ENCODE results near the gene NMNAT3. TPM values are rescaled to one million over a fixed set of nuclear protein-coding genes. Genes with fewer than 3 reads are reported as not detected.
"Not testable (repeated sequence)": the region's sequence is repeated elsewhere in the genome, so short reads cannot be mapped to it uniquely, and the experiment has no call there.

NMNAT3 gene
- total RNA-seq, 1 experiment from 2014 or later: not detected

DNA sequence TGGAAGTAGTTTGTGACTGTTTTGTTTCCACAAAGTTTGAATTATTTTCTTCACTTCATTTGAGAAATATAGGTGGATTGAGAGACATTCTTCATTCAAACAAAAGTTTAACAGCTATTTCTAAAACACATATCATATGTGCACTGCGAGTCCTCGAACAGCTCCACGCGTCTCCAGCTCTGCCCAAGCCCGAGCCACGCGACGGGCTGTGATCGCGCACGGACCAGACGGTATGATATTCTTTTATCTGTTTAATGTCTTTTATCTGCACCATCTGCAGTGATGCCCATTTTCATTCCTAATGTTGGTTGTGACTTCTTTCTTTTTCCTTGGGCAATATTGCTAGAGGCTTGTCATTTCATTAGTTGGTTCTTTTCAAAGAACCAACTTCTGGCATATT is 94.1 kb downstream of the NMNAT3 start:
- DNase-seq (ENCODE audit: low read depth): not testable (repeated sequence)

DNA sequence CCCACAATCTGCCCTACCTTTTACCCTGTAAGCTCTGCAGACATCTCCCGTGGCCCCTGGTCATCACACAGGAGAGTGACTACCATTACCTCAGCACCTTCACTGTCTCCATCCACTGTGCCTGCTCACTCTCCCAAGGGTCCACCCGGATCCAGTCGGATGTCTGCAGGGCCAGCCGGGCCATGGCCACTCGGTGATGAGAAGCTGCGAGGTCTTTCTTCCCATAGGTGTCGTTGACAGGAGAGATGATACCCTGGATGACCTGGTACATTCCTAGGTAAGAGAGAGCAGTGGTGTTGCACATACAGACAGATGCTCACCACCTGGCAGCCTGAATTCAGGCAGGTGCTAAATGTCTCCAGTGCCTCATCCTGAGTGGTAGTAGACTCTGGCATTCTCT is 99.0 kb downstream of the NMNAT3 start:
- no peak for DNase-seq (ENCODE audit: low read depth)

DNA sequence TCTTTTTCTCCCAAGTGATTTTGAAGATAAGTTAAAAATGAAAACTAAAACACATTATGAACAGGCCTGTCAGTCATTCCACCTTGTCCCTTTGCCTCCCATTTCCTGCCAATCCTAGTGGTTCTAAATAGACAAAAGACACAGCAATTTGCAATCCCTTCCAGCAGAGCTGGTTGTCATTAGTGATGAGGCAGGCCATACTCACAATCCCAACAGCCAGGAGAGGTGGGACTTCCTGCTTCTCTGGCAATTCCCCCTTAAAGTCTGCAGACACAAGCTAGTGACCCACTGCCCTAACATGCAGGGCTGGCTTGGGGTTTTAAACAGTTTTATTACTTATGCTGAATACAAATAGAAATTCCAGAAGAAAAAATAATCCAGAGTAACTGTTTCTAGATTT is 99.9 kb downstream of the NMNAT3 start:
- peak; percentile 30 for DNase-seq (ENCODE audit: low read depth)

DNA sequence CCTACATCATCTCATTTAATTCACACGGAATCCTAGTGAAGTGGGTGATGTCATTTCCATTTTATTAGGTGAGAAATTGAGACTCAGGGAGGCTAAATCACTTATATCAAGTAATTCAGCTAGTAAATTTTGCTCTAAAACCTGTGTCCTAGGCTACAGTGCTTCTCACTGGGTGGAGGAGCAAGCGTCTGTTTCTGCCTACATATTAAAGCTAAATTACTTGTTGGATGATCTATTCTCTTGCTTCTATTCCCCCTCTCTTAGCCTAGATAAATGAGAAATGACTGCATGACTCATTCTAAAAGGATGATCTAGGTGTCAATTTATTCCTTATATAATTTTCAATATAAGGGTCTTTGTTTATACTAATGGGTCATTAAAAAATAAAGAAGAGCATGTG is 100.4 kb downstream of the NMNAT3 start:
- DNase-seq (ENCODE audit: low read depth): no peak

DNA sequence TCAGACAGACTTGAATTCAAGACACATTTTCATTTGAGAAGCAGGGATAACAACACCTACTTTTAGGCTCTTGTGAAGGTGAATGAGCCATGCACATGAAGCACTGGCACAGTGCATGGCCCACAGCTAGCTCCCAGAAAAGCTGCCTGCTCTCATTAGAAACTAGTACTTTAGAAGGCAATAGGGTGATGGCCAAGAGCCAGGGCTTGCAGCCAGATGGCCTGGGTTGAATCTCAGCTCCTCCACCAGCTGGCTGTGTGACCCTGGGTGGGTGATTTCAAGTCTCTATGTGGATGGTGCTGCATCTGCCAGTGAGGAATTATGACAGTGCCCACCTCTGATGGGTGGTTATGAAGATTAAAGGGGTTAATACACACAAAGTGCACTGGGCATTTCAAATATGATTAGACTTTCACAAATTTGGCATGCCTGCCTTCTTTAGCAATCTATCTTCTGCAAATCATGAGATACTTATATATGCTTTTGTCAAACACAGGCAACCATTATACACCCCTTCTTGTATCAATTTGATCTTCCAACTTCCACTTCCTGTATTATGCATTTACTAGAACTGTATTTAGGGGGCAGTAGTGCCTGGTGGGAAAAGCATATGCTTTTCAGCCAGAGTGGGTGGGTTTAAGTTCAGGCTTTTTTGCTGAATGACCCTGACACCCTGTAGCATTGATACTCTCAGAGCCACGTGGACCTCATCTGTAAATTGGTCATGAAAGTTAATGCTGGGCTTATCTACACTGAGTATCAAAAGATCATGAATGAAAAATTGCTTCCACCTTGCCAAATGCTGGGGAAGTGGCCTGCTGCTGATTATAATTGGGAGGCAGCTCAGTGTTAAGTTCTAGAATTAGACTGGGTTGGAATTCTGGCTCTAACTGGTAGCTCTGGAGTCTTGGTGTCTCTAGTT is 103.5 kb downstream of the NMNAT3 start:
- no peak for DNase-seq (ENCODE audit: low read depth)

DNA sequence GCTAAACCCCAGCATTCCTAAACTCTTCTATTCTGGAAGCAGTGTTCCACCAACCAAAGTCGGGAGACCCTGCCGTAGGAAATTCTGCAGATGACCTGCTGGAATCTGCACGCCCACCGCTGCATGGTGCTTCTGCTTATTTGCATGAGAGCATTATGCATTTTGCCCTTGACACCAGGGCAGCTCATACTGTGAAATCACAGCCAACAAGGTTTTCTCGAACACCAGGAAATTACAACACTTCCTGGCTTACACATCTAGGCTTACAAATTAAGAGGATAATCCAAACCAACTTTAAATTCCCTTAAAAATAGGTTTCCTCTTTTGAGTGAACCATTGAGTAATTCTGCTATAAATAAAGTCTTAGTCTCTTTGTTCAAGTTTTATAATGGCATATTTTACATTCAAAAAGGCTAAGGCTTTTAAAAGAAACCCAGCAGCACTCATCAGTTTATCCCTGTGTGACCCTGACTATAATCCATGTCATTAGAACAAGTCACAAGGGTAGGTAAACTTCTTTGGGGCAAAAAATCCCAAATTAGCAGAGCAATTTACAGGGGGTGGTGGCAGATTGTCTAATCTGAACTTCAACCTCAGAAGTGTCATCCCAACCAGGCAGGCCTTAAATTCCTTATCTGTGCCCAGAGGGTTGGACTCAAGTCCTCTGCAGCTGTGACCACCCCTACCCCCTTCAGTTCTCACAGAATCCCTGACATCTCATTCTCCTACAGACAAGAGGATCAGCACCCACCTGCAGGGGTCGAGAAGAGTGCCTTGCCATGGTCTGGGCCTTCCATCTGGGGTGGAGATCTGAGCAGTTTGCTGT is 104.7 kb downstream of the NMNAT3 start:
- DNase-seq (ENCODE audit: low read depth): no peak

DNA sequence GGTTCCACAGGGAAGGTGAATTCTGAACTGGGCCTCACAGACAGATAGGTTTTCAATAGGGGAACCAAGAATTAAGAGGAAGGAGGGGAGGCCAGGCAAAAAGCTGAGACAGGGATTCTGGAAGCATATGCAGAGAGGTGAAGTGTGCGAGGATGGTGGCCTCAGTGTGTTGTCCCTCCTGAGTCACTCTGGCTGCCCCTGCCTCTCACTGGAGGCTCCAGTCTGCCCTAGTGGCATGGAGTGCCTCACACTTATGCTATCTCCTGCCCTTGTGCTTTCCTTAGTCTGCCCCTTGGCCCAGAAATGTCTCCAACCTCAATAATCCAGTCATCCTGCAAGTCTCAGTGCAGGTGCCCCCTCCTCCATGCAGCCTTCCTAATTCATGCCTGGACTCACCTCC is 106.1 kb downstream of the NMNAT3 start:
- DNase-seq (ENCODE audit: low read depth): no peak

DNA sequence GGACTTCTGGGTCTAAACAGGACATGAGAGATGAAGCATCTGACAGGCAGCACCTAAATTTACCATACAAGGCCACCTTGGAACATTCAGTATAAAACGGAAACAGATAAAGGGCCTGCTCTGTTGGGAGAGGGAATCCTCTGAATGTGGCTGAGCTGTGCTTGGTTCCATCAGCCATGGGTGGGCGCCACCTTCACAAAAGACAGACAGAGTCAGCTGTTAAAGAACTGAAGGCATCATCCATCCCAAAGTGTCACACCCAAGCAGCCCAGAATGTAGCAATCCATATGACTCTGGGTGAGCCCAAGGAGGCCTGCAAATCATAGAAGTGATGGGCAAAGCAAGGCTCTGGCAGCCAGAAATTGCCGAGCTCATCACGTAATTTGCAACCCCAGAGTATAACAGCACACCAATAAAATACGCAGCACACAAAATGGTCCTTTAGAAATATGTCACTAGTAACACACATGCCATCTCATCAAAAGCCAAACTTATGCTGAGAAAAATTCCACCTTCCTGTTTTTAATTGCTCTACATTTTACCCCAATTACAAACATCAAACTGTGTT is 113.4 kb downstream of the NMNAT3 start:
- DNase-seq (ENCODE audit: low read depth): no peak

DNA sequence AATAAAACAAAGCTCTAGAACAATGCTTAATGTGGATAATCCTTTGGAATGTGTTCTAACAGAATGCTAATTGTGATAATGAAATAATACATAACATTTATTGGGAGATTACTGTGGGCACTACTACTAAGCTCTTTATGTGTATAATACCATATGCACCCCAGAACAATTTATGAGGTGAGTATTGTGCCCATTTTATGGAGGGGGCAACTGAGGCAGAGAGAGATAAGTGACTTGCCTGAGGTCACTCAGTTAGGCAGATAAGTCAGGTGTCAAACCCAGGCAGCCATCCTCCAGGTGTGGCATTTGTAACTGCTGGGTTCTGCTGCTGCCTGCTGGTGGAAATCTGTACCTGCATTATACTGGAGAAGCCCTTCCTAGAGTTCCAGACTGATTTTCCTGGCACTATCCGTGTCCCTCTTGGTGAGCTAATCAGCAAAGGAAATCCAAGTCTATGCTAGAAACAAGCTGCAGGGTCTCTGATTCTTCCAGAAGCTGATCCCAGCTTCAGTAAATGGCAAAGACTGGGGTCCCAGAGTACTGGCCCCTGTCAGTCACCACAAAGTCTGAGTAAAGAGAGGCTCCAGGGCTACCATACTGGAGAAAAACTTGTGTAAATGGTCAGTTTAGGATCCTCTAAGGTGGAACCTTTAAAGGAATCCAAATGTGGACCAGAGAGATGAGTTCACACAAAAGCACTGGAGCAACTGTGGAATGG is 115.7 kb downstream of the NMNAT3 start:
- peak; percentile 28 for DNase-seq (ENCODE audit: low read depth)

DNA sequence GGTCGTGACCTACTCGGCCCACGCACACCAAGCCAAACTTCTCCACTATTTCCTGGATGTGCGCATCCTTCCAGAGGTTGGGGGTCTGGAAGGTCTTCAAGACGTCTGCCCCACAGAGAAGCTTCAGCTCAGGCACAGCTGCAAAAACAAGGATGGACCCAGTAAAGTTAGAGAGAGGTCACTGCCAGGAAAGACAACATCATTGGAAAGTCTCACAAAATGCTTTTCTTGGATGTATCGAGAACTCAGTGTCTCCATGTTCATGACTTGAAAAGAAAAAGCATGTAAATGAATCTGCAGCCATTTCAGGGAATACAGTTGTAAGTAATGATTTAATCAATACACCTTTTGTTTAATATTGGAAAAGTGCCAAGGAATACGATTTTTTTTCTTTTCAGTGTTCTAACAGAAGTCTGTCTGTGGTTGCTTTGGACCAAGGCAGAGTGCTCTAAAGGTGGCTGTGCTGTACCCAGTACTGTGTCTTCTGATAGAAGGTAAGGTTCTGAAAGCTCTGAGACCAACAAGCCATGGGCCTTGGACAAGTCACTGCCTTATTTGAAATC is 116.4 kb downstream of the NMNAT3 start:
- no peak for DNase-seq (ENCODE audit: low read depth)

DNA sequence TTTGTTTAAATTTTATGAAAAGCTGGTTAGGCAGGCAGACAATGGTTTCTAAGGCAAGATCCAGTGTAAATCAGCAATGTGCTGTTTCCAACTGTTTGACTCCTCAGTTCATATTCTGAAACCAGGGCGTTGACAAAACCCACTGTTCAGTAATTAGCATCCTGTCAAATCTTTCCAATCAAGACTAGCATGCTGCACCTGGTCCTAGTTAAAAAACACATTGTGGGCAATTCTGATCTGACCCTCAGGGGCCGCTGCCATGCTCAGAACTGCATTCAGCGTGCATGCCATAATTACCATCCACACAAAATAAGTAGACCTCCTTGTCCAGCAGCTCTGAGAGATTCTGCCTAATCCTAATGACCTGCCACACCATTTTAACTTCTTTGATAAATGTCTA is 117.4 kb downstream of the NMNAT3 start:
- DNase-seq (ENCODE audit: low read depth): no peak

DNA sequence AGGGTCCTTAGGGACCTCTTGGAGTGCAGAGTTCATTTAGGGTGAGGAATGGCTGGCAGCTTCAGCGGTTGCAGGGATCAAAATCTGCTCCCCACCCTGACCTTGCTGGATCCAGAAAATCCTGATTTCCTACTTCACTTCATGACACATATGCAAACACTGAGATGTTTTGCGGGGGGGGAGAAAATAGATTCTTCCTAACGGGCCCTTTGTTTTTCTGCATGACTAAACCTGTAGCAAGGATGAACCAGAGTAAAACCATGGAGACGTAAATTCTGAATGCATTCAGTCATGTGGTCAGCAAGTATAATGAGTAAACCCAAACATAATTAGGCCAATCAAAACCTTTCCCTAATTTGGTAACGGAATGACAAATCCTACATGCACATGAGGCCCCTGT is 118.2 kb downstream of the NMNAT3 start:
- DNase-seq (ENCODE audit: low read depth): peak; percentile 65

DNA sequence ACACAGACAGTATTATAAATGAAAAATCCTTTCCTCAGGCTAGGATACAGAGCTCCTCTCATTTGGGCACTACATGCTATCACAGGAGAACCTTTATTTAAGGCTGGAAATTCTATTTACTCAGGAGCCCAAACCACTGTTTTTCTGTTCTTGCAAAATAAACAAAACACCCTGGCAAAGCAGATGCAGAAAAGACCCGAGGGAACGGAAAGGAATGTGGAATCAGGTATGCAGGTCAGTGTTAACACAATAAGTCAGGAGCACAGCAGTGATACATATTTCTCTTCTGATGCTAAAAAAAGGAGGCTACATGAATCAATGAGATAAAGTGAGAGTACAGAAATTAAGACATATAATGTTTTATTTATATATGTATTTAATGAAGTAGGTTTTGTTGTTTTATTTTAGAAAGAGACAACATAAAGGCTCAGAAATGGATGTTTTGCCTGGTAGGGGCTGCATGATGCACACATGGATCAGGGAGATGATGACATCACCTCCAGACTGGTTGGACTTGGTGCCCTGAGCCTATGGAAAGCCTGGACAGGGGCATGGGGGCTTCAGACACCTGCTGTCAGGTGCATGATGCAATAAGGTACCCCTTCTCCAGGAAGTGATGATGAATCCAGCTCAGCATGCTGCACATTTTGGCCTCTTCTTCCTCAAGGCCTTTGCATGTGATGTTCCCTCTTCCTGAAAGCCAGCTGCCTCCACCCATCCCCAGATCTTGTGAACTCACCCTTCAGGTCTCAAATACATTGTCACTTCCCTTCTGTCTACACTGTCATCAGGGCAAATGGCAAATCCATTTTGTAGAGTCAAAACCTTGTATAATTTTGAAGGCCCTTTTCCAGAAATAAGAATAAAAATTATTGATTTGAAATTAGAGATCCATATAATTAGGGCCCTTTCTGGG is 119.2 kb downstream of the NMNAT3 start:
- DNase-seq (ENCODE audit: low read depth): no peak

DNA sequence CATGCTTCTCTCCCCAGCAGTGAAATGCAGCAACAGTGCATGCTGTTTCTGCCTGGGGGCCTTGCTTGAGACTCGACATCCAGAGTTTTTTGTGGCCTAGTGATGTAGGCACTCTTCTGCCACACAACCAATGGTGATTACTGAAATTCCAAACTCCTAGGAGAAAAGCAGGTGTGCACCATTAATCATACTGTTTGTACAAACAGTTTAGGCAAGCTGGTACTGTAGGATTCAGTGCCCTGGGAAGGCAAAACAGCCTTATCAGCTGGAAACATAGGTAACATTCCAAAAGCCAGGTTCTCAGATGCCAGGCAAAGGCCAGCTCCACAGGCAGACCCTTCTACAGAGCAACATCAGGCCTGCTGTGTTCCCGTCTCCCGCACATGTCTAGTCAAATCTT is 120.7 kb downstream of the NMNAT3 start:
- DNase-seq (ENCODE audit: low read depth): no peak

DNA sequence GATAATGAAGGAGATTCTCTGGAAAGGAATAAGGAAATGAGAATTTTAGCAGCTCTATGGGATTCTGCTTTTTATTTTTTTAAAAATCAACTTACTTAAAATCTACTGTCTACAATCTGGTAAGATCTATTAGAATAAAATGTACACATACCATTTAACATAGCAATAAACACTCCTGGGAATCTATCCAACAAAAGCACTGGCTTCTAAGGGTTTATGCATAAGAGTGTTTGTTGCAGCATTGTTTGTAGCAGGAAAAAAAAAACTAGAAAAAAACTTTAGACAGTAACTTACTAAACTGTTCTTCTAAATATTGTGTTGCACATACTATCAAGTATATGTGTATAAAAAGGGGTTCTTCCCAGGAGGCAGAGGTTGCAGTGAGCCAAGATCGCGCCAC is 122.5 kb downstream of the NMNAT3 start:
- DNase-seq (ENCODE audit: low read depth): no peak

DNA sequence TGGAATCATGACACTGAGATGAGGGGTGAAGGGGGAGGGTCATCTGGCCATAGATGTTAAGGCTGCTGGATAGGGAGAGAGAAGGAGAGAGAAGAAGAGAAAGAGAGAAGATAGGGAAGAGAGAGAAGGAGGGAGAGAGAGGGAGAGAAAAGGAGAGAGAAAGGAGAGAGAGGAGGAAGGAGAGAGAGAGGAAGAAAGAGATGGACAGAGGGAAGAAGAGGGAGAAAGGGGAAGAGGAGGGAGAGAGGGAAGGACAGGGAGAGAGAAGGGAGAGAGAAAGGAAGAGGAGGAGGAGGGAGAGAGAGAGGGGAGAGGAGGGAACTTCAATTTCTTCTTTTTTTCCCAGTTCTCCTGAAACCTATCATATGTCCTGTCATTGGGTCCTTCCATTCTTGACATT is 123.1 kb downstream of the NMNAT3 start:
- no peak for DNase-seq (ENCODE audit: low read depth)

DNA sequence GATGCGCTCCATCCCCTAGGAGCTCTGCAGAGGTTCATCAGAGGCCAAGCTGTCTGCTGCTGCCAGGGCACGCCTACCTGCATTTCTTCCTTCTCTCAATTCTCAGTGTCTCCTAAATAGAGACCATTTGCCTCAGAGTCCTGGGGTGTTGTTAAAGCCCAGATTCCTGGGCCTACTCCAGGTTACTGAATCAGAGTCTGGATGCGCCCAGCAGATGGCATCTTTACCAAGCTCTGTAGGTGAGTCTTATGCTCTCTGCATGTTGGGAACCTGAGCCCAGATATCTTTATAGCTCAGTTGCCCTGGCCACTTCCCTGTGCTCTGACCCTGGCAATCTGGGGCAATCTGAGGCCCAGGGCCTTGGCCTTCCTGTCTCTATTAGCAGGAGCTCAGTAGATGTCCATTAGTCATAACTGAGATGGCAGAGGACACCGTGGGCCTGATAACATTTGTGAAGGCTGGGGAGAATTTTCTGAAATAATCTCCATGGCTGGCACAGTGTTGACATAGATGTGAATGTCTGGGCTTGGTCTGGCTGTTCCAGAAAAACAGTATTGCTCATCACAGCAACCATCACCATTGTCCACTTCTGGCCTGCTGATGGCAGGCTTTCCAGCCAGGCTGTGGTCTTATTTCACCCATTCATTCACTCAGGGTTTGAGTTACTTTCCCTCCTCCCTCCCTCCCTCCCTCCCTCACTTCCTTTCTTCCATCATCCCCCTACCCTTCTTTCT is 125.0 kb downstream of the NMNAT3 start:
- DNase-seq (ENCODE audit: low read depth): no peak

DNA sequence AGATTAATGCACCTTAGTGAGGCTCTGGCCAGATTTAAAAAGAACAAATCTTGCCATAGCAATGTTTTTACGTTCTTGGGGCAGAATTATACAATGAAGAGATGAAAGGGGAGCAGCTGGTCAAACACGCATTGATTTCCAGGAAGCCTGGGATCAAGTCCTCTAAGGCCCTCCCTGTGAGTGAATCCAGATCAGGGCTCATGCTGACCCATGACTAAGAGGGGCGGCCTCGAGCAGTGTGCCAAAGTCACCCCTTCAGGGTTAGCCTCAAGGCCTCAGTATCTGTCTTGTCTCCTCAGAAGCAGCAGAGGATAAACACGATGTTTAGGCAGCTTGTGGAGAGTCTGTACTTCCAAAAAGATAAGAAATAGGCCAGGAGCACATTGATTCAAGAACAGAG is 129.0 kb downstream of the NMNAT3 start:
- no peak for DNase-seq (ENCODE audit: low read depth)

DNA sequence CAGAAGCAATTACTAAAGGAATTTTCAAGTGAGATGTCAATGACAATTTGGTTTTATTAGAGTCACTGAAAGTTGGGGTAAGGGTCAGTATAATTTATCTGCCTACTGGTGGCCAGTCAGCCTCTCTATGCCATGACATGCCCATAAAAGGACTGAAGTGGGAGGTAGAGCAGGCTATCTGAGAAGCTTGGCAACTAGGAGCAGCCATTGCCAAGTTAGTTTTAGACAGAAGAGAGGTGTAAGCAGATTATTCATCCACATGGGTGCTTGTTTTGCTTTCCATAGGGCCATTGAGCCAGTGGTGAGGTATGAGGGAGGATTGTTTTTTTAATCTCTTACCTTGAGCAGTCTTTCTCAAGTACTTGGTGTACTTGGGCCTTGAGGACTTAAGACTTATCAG is 130.1 kb downstream of the NMNAT3 start:
- no peak for DNase-seq (ENCODE audit: low read depth)

Measured in HT1080 (cell line).